ENCODE data around the gene GAS2L2. TPM values are rescaled to one million over a fixed set of nuclear protein-coding genes. Genes with fewer than 3 reads are reported as not detected.
A peak's percentile ranks its signal among the peaks of the same experiment; 100 is the strongest.
"Not testable (repeated sequence)": the region's sequence is repeated elsewhere in the genome, so short reads cannot be mapped to it uniquely, and the experiment has no call there.

GAS2L2 gene
- total RNA-seq, 1 donor from 2014 or later, result not detected

- Mint-ChIP-seq H3K36me3 (ENCODE audit: low read depth) (peaks cover 55% of the 10 kb centered on the region), H3K9me3 (no peaks in the 10 kb centered on the region), H3K27me3 (no peaks in the 10 kb centered on the region), H3K4me3 (peak overlapping the region; percentile 37), H3K4me1 (peaks cover 28% of the 10 kb centered on the region), H3K27ac (peak overlapping the region; percentile 60)
- peak; percentile 28 for ATAC-seq (ENCODE audit: low read depth)
- intact Hi-C loops (cut with micrococcal nuclease), result no loop called here
- no peak for DNase-seq
- ChIA-PET POLR2A (no interaction called here), CTCF (no interaction called here)
- no peak for TF ChIP-seq CTCF (IDR thresholded peaks at IDR 0.05)
These were observed 44.1 kb downstream of the GAS2L2 start for GRCh38 chr17:35708951-35709350.

DNA sequence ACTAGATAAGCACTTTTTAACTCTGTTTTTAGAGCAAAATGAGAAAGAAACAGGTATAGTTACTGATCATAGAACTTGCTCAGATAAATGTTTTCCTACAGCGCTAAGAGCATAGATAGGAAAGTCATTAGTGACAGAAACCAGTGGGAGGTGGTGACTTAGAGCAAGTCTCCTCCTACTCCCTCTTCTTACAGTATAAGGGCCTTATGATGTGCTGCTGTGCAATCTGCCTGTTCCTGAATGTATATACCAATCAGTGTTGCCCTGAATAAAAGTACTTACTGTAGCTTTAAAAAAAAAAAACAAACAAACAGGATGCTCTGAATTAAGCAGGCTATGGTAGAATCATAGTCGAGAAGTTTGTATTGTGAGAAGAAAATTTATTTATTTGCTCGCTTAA lies 44.9 kb downstream of the GAS2L2 start:
- ATAC-seq (ENCODE audit: low read depth) (no peak), DNase-seq (no peak)
- H3K4me1 Mint-ChIP-seq, result peaks cover 28% of the 10 kb centered on the region
- ChIA-PET POLR2A (no interaction called here), CTCF (interaction anchor here (1.7 kb wide), 1 partner anchor 56 kb away, joined by 4 read pairs; no protein-coding TSS in a partner anchor)
- no peaks in the 10 kb centered on the region for H3K9me3 Mint-ChIP-seq
- H3K4me3 Mint-ChIP-seq, result no peak overlapping the region
- no peak for TF ChIP-seq CTCF (IDR thresholded peaks at IDR 0.05)
- peaks cover 57% of the 10 kb centered on the region for H3K36me3 Mint-ChIP-seq (ENCODE audit: low read depth)
- intact Hi-C loops (cut with micrococcal nuclease), result no loop called here
- no peaks in the 10 kb centered on the region for H3K27me3 Mint-ChIP-seq
- peak overlapping the region; percentile 59 for H3K27ac Mint-ChIP-seq

DNA sequence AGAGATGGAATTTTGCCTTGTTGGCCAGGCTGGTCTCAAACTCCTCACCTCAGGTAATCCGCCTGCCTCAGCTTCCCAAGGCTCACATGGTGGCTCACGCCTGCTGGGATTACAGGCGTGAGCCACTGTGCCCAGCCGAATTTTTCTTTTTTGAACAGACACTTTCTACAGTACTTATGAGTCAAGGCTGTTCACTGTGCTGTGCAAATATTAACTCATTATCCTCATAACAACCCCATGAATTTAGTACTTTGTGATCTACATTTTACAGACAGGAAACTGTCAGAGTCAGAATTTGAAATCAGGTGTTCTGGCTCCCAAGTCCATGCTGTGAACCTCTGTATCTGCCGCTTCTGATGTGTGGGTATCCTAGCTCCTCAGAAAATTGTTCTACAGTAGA lies 47.3 kb downstream of the GAS2L2 start:
- ChIA-PET POLR2A (interaction anchor here (0.6 to 0.7 kb wide), 2 partner anchors 58 to 138 kb away, joined by 3 read pairs; no protein-coding TSS in a partner anchor), CTCF (no interaction called here)
- Mint-ChIP-seq H3K9me3 (no peaks in the 10 kb centered on the region), H3K4me3 (no peak overlapping the region), H3K27ac (no peak overlapping the region), H3K4me1 (peaks cover 28% of the 10 kb centered on the region), H3K27me3 (no peaks in the 10 kb centered on the region), H3K36me3 (ENCODE audit: low read depth) (peaks cover 54% of the 10 kb centered on the region)
- no peak for TF ChIP-seq CTCF (IDR thresholded peaks at IDR 0.05)
- intact Hi-C loops (cut with micrococcal nuclease), result no loop called here
- ATAC-seq (ENCODE audit: low read depth) (no peak), DNase-seq (no peak)

GRCh38 chr17:35705230-35705629 lies 47.8 kb downstream of the GAS2L2 start:
- no peak for ATAC-seq (ENCODE audit: low read depth)
- DNase-seq, result no peak
- H3K9me3 Mint-ChIP-seq, result no peaks in the 10 kb centered on the region
- intact Hi-C loops (cut with micrococcal nuclease), result no loop called here
- no peak overlapping the region for H3K27ac Mint-ChIP-seq
- no peak overlapping the region for H3K4me3 Mint-ChIP-seq
- TF ChIP-seq CTCF (IDR thresholded peaks at IDR 0.05), result no peak
- H3K4me1 Mint-ChIP-seq, result peaks cover 28% of the 10 kb centered on the region
- H3K27me3 Mint-ChIP-seq, result no peaks in the 10 kb centered on the region
- ChIA-PET POLR2A (interaction anchor here (0.6 to 0.7 kb wide), 2 partner anchors 59 to 137 kb away, joined by 3 read pairs; no protein-coding TSS in a partner anchor), CTCF (no interaction called here)
- peaks cover 50% of the 10 kb centered on the region for H3K36me3 Mint-ChIP-seq (ENCODE audit: low read depth)

DNA sequence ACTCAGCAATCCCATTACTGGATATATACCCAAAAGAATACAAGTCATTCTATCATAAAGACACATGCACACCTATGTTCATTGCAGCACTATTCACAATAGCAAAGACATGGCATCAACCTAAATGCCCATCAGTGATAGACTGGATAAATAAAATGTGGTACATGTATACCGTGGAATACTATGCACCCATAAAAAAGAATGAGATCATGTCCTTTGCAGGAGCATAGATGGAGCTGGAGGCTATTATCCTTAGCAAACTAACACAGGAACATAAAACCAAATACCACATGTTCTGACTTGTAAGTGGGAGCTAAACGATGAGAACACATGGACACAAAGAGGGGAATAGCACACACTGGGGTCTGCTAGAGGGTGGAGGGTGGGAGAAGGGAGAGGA lies 49.7 kb downstream of the GAS2L2 start:
- H3K9me3 Mint-ChIP-seq; DNase-seq; H3K27me3 Mint-ChIP-seq; CTCF ChIA-PET; H3K27ac Mint-ChIP-seq; intact Hi-C loops (cut with micrococcal nuclease); H3K4me3 Mint-ChIP-seq; ATAC-seq (ENCODE audit: low read depth): not testable (repeated sequence)
- peaks cover 51% of the 10 kb centered on the region for H3K36me3 Mint-ChIP-seq (ENCODE audit: low read depth)
- POLR2A ChIA-PET, result interaction anchor here (0.7 kb wide), 1 partner anchor 32 kb away, joined by 6 read pairs; no protein-coding TSS in a partner anchor
- peaks cover 16% of the 10 kb centered on the region for H3K4me1 Mint-ChIP-seq

DNA sequence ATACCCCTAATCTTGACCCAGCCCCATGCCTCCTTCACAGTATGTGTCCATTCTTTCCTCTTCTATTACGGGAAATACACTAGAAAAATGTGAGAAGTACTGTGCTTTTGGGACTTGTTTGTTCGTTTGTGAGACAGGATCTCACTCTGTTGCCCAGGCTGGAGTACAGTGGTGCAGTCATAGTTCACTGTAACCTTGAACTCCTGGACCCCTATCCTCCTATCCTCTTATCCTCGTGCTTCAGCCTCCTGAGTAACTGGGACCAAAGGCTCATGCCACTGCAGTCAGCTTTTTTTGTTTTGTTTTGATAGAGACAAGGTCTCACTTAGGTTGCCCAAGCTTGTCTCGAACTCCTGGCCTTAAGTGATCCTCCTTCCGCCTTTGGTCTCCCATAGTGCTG lies 51.5 kb downstream of the GAS2L2 start:
- Mint-ChIP-seq H3K27ac (no peak overlapping the region), H3K36me3 (ENCODE audit: low read depth) (peaks cover 52% of the 10 kb centered on the region), H3K9me3 (no peaks in the 10 kb centered on the region), H3K4me3 (no peak overlapping the region), H3K27me3 (no peaks in the 10 kb centered on the region), H3K4me1 (peaks cover 3% of the 10 kb centered on the region)
- intact Hi-C loops (cut with micrococcal nuclease), result no loop called here
- DNase-seq, result no peak
- TF ChIP-seq CTCF (IDR thresholded peaks at IDR 0.05), result no peak
- CTCF ChIA-PET, result no interaction called here
- ATAC-seq (ENCODE audit: low read depth), result no peak
- POLR2A ChIA-PET, result no interaction called here
